Measurements from ENCODE around the gene PRAC2.

DNA sequence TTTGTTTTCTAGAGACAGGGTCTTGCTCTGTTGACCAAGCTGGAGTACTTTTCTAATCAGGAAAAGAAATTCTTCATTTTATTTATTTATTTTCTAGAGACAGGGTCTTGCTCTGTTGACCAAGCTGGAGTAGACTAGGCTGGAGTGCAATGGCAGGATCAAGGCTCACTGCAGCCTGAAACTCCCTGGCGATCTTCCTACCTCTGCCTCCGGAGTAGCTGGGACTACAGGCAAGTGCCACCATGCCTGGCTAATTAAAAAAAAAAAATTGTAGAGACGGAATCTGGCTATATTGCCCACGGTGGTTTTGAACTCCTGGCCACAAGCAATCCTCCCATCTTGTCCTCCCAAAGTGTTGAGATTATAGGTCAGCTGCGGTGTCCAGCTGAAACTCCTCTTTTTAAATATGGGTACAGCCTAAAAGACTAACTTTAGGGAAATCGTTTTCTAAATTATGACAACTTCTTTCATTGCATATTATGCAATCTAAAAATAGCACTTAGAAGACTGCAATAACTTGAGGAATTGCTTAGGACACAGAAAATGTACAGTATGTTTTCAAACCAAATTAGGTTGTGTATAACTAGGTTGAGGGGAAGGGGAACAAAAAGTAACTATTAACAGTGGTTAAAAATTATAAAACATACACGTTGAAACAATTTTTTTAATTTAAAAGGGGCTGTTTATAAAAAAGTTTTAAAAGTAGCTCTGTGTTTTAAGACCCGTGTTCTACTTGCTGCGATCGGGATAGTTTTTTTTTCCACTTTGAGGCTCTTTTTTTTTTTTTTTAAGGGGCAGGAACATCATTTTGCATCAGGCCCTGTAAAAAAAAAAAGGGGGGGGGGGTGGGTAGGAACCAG, 5.4 kb upstream of the PRAC2 start:
- TF ChIP-seq CHD2 (IDR thresholded peaks at IDR 0.05; ENCODE audit: low read length, partially characterized antibody) (no peak), POLR2AphosphoS5 (IDR thresholded peaks at IDR 0.05; ENCODE audit: low read depth, low read length) (no peak), EP300 (IDR thresholded peaks at IDR 0.05; ENCODE audit: borderline replicate concordance in 1 of 2, low read depth in 1 of 2, low read length in 1 of 2) (no peak), CTCF (IDR thresholded peaks at IDR 0.05) (no peak), JUND (IDR thresholded peaks at IDR 0.05) (no peak)
- TF ChIP-seq, protein P1, sequence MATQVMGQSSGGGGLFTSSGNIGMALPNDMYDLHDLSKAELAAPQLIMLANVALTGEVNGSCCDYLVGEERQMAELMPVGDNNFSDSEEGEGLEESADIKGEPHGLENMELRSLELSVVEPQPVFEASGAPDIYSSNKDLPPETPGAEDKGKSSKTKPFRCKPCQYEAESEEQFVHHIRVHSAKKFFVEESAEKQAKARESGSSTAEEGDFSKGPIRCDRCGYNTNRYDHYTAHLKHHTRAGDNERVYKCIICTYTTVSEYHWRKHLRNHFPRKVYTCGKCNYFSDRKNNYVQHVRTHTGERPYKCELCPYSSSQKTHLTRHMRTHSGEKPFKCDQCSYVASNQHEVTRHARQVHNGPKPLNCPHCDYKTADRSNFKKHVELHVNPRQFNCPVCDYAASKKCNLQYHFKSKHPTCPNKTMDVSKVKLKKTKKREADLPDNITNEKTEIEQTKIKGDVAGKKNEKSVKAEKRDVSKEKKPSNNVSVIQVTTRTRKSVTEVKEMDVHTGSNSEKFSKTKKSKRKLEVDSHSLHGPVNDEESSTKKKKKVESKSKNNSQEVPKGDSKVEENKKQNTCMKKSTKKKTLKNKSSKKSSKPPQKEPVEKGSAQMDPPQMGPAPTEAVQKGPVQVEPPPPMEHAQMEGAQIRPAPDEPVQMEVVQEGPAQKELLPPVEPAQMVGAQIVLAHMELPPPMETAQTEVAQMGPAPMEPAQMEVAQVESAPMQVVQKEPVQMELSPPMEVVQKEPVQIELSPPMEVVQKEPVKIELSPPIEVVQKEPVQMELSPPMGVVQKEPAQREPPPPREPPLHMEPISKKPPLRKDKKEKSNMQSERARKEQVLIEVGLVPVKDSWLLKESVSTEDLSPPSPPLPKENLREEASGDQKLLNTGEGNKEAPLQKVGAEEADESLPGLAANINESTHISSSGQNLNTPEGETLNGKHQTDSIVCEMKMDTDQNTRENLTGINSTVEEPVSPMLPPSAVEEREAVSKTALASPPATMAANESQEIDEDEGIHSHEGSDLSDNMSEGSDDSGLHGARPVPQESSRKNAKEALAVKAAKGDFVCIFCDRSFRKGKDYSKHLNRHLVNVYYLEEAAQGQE (IDR thresholded peaks at IDR 0.05; ENCODE audit: low read depth, low read length): no peak
